K562 (cell line): ENCODE measurements around the gene FLT1. TPM values are rescaled to one million over a fixed set of nuclear protein-coding genes. Genes with fewer than 3 reads are reported as not detected.

ENCODE experiments used
- ATAC-seq: fragments of 200-7000 bp; cut with Tn5 transposase; 3 replicates; pipeline ENCODE4 v1.9.1; 2020; ENCODE audit warnings: moderate library complexity
- BruUV-seq: library from RNA; stranded (reverse); fragments of 400-500 nt; replicated peaks from 2 replicates; lab custom pipeline; 2021; lab: Mats Ljungman, UMichigan
- CTCF ChIA-PET: fragments of 300-600 bp; formaldehyde crosslinking; extraction: SDS; loops from one replicate; lab custom pipeline; 2021; ENCODE audit warnings: low intra/inter-chr PET ratio; lab: Yijun Ruan, JAX
- POLR2A ChIA-PET: fragments of 300-600, 350-650 bp; sonication (Branson Sonifier 250); formaldehyde crosslinking; extraction: SDS; loops from one replicate; lab custom pipeline; 2021; ENCODE audit warnings: antibody characterized with exemption, inconsistent platforms; lab: Yijun Ruan, JAX
- DNase-seq, 4 experiments: peaks; one replicate each; pipeline versions ENCODE4 v3.0.0 to v3.0.0-alpha.2; 2011 to 2018; ENCODE audit warnings: low spot score in 3 of 4, mixed read lengths in 3 of 4; ENCODE audit errors: extremely low read depth in 1 of 4
- FAIRE-seq: peaks from 2 replicates; lab custom pipeline; 2011; peaks lifted over from hg19 to GRCh38; lab: Jason Lieb, UNC
- H2AFZ ChIP-seq: 2 replicates; pipeline ENCODE4 v1.6.0; 2011; ENCODE audit warnings: low read depth, low read length, control low read depth, inconsistent platforms
- H3K27ac ChIP-seq: fragments of 200-600 bp; 3 replicates; pipeline ENCODE4 v1.8.0; 2011; ENCODE audit warnings: low read depth, mild to moderate bottlenecking, control low read depth, inconsistent platforms, low read length, moderate library complexity, mixed read lengths; ENCODE audit errors: extremely low read depth
- H3K27me3 ChIP-seq, 2 experiments: fragments of 300-600 bp in 1 of 2; 2 replicates in 1 of 2; 3 replicates in 1 of 2; pipeline versions ENCODE4 v1.6.0 to v1.8.0; 2011; ENCODE audit warnings: inconsistent platforms in 2 of 2, low read length in 2 of 2, mild to moderate bottlenecking in 1 of 2, mixed read lengths in 1 of 2, moderate library complexity in 1 of 2; ENCODE audit not compliant: control insufficient read depth in 2 of 2, insufficient read depth in 2 of 2
- H3K36me3 ChIP-seq: fragments of 300-600 bp; 3 replicates; pipeline ENCODE4 v1.8.0; 2011; ENCODE audit warnings: mild to moderate bottlenecking, low read length, inconsistent platforms; ENCODE audit not compliant: control insufficient read depth, insufficient read depth
- H3K4me1 ChIP-seq, 2 experiments: fragments of 200-600 bp in 1 of 2; replicated peaks in 1 of 2; 2 replicates in 1 of 2; 3 replicates in 1 of 2; pipeline versions ENCODE4 v1.5.1 to v1.8.0; 2011; ENCODE audit warnings: inconsistent platforms in 2 of 2, low read length in 2 of 2, mild to moderate bottlenecking in 1 of 2, mixed read lengths in 1 of 2, moderate library complexity in 1 of 2; ENCODE audit not compliant: control insufficient read depth in 2 of 2, insufficient read depth in 2 of 2
- H3K4me2 ChIP-seq: 2 replicates; pipeline ENCODE4 v1.6.1; 2011; ENCODE audit warnings: low read length, control low read depth, inconsistent platforms, mixed read lengths; ENCODE audit not compliant: insufficient read depth
- H3K4me3 ChIP-seq: fragments of 200-600 bp; sonication (generic), shearing (Covaris generic); 2 replicates; pipeline ENCODE4 v1.5.1; 2016; ENCODE audit warnings: control low read depth, inconsistent platforms
- H3K79me2 ChIP-seq: fragments of 200-600 bp; 3 replicates; pipeline ENCODE4 v1.8.0; 2011; ENCODE audit warnings: low read length, inconsistent platforms; ENCODE audit not compliant: control insufficient read depth, insufficient read depth
- H3K9ac ChIP-seq, 2 experiments: 2 replicates each; pipeline versions ENCODE4 v1.6.0 to v1.6.1; 2011; ENCODE audit warnings: low read depth in 2 of 2, low read length in 2 of 2, control low read depth in 1 of 2, inconsistent platforms in 1 of 2, mild to moderate bottlenecking in 1 of 2, mixed read lengths in 1 of 2; ENCODE audit not compliant: insufficient read depth in 1 of 2
- H3K9me1 ChIP-seq: one replicate; pipeline ENCODE4 v1.6.0; 2011; ENCODE audit warnings: inconsistent platforms, mild to moderate bottlenecking, low read length, moderate library complexity; ENCODE audit not compliant: control insufficient read depth, insufficient read depth
- H3K9me3 ChIP-seq: replicated peaks from 2 replicates; pipeline ENCODE4 v1.5.1; 2011; ENCODE audit warnings: low read depth, low read length, inconsistent platforms; ENCODE audit not compliant: control insufficient read depth, insufficient read depth
- H4K20me1 ChIP-seq: replicated peaks from 2 replicates; pipeline ENCODE4 v1.6.1; 2011; ENCODE audit warnings: low read length, inconsistent platforms, mixed read lengths; ENCODE audit not compliant: control insufficient read depth, insufficient read depth
- CEBPG ChIP-seq, 3 experiments: fragments of 200-800 bp in 1 of 3; sonication (Bioruptor generic) in 1 of 3; sonication (generic) in 1 of 3; formaldehyde crosslinking in 1 of 3; IDR thresholded peaks in 2 of 3; conservative IDR thresholded peaks in 1 of 3; 2 replicates each; pipeline versions ENCODE4 v1.6.1 to v1.8.0; 2016 to 2022; ENCODE audit warnings: missing compliant biosample characterization in 2 of 3, missing genetic modification characterization in 2 of 3, mild to moderate bottlenecking in 1 of 3, missing genetic modification reagents in 1 of 3
- FOXJ2 ChIP-seq: fragments of 200-800 bp; sonication (Bioruptor generic); IDR thresholded peaks from 2 replicates; pipeline ENCODE4 v1.6.1; 2016; ENCODE audit warnings: missing genetic modification characterization, missing compliant biosample characterization
- HOXB6 ChIP-seq: fragments of 250-450 bp; sonication (Bioruptor Pico); IDR thresholded peaks from 2 replicates; pipeline ENCODE4 v1.5.1; 2022; ENCODE audit warnings: mild to moderate bottlenecking, borderline replicate concordance
- KDM1A ChIP-seq, 2 experiments: fragments of 450-650 bp; IDR thresholded peaks; 2 replicates each; pipeline ENCODE4 v1.6.1; 2016; ENCODE audit warnings: mild to moderate bottlenecking in 2 of 2
- RBM34 ChIP-seq: fragments of 200-400 bp; formaldehyde crosslinking; IDR thresholded peaks from 2 replicates; pipeline ENCODE4 v1.6.1; 2018; ENCODE audit warnings: low read length, borderline replicate concordance; ENCODE audit not compliant: insufficient read depth
- RFX1 ChIP-seq: fragments of 450-650 bp; IDR thresholded peaks from 2 replicates; pipeline ENCODE4 v1.6.1; 2016; ENCODE audit warnings: mild to moderate bottlenecking, moderate library complexity
- SIN3B ChIP-seq: fragments of 450-650 bp; IDR thresholded peaks from 2 replicates; pipeline ENCODE4 v1.6.1; 2017; ENCODE audit warnings: low read depth, mild to moderate bottlenecking, moderate library complexity
- THAP12 ChIP-seq: fragments of 250-450 bp; sonication (Bioruptor Pico); IDR thresholded peaks from 2 replicates; pipeline ENCODE4 v1.9.0; 2021; ENCODE audit warnings: mild to moderate bottlenecking, inconsistent platforms
- ZNF384 ChIP-seq: IDR thresholded peaks from 2 replicates; pipeline ENCODE4 v1.6.1; 2012; ENCODE audit warnings: low read depth, low read length, improper control_type of control experiment
- ZNF511 ChIP-seq: sonication (generic); formaldehyde crosslinking; IDR thresholded peaks from 2 replicates; pipeline ENCODE4 v1.8.0; 2022; ENCODE audit warnings: mild to moderate bottlenecking, missing genetic modification reagents
- WGBS: fragments of 100-300 bp; shearing (Covaris generic); methylation state at CpG from one replicate; pipeline ENCODE4 v1.1.6; 2016; ENCODE audit warnings: low coverage, mixed read lengths; ENCODE audit not compliant: insufficient coverage; ENCODE audit errors: missing lambda C conversion rate; 5-methylcytosine and 5-hydroxymethylcytosine counted together
- in situ Hi-C: fragments of 300-500 bp; cut with MboI; formaldehyde crosslinking; loops from 4 replicates; pipeline ENCODE4 v1.15.0; 2018; ENCODE audit warnings: inconsistent platforms, mixed read lengths
- intact Hi-C: fragments of 100-400 bp; cut with micrococcal nuclease; formaldehyde crosslinking; loops from 2 replicates; pipeline ENCODE4 v1.14.2; 2022
- polyA plus RNA-seq, 8 experiments: library from polyadenylated mRNA; depleted of rRNA in 4 of 8; stranded (reverse) in 5 of 8; unstranded in 3 of 8; fragments of >200 nt; fragmentation: Nextera tagmentation in 2 of 8; fragmentation: Illumina TruSeq in 1 of 8; extraction: Ambion mirVana in 2 of 8; extraction: Trizol in 1 of 8; gene quantifications; 2 replicates each; pipeline versions ENCODE4 v1.2.1 to v1.2.3, GENCODE V29; 2011 to 2014; ENCODE audit warnings: inconsistent platforms in 1 of 8, missing spikeins in 1 of 8
- total RNA-seq, 7 experiments: library from RNA; depleted of rRNA in 6 of 7; stranded (reverse); fragments of >200 nt in 6 of 7; fragmentation: Illumina TruSeq in 2 of 7; extraction: Trizol in 2 of 7; gene quantifications; 2 replicates each; pipeline versions ENCODE4 v1.2.1 to v1.2.3, GENCODE V29; 2011 to 2021; ENCODE audit warnings: low replicate concordance in 1 of 7
- TF ChIP-seq, protein P1 (sequence below): fragments of 450-650 bp; formaldehyde crosslinking; conservative IDR thresholded peaks from 2 replicates; pipeline ENCODE4 v1.4.0; 2022; ENCODE audit warnings: mild to moderate bottlenecking, missing genetic modification characterization

Gene FLT1
- total and polyA plus RNA-seq, 9 of the 15 experiments (the other 6 are each of a cell fraction or from before 2014, with no cell fraction given): 0.01 to 2.0 (median 0.22) TPM

- TF ChIP-seq HOXB6 (CRISPR knock-in tag) (no peak), KDM1A (IDR thresholded peaks at IDR 0.05) (0 out of 4 replicates have a peak, but pooled peaks of 1 of the 2 experiments have one; percentile 30)
These were observed 2.4 kb upstream of the FLT1 start (continued) for GRCh38 chr13:28497143-28497876.

DNA sequence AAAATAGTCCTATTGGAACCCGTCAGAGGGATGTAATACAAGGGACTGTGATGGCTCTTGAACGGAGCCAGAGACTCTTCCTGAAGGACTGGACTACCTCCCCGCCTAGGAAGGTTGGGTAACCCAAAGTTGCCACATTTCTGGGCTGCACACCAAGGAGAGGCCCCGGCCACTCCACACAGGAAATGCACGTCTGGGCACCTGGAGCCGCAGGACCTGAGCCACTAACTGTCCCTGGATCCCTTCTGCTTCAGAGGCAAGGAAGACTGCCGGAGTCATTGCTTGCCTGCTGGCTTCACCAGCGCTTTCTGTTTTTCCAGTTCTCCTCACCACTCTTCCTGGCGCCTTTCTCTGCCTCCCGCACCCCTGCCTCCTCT is 1.2 kb upstream of the FLT1 start:
- Histone ChIP-seq H2AFZ (no peak overlapping the region), H4K20me1 (no peaks in the 10 kb centered on the region), H3K79me2 (no peaks in the 10 kb centered on the region), H3K4me3 (no peak overlapping the region), H3K27me3 (peaks cover 13 to 33% of the 10 kb centered on the region in 2 experiments), H3K27ac (no peak overlapping the region), H3K4me2 (no peak overlapping the region), H3K36me3 (no peaks in the 10 kb centered on the region), H3K9ac (no peak overlapping the region), H3K9me1 (no peaks in the 10 kb centered on the region), H3K4me1 (peaks cover 6 to 21% of the 10 kb centered on the region in 2 experiments; a peak in 4 of 5 replicates), H3K9me3 (no peaks in the 10 kb centered on the region)
- CTCF ChIA-PET: no interaction called here
- POLR2A ChIA-PET: interaction anchor here (0.8 to 1.7 kb wide), 2 partner anchors 9 kb away, joined by 3 to 5 read pairs; no protein-coding TSS in a partner anchor
- intact Hi-C loops (no loop called here), in situ Hi-C loops (no loop called here)
- TF ChIP-seq RFX1: no peak
- no peak for TF ChIP-seq ZNF384
- TF ChIP-seq ZNF511: no peak
- no peak for TF ChIP-seq FOXJ2 (tag)
- TF ChIP-seq SIN3B: no peak
- TF ChIP-seq RBM34: no peak
- TF ChIP-seq CEBPG (CRISPR knock-in tag; IDR thresholded peaks at IDR 0.05): no peak
- no peak for TF ChIP-seq CEBPG (tag; conservative IDR thresholded peaks at IDR 0.05 in 1 of 2, IDR thresholded peaks at IDR 0.05 in 1 of 2)
- TF ChIP-seq, protein P1, sequence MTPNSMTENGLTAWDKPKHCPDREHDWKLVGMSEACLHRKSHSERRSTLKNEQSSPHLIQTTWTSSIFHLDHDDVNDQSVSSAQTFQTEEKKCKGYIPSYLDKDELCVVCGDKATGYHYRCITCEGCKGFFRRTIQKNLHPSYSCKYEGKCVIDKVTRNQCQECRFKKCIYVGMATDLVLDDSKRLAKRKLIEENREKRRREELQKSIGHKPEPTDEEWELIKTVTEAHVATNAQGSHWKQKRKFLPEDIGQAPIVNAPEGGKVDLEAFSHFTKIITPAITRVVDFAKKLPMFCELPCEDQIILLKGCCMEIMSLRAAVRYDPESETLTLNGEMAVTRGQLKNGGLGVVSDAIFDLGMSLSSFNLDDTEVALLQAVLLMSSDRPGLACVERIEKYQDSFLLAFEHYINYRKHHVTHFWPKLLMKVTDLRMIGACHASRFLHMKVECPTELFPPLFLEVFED: no peak
- TF ChIP-seq THAP12: no peak
- ATAC-seq (no peak), DNase-seq (no peak), FAIRE-seq (no peak)
- BruUV-seq: no TSS peak
- 4% methylated on average over 10 of the region's 10 CpGs for WGBS
